Neural cell (in vitro differentiated cells): ENCODE measurements around the gene MAML3. TPM values are rescaled to one million over a fixed set of nuclear protein-coding genes. Genes with fewer than 3 reads are reported as not detected.

Experiments used
- H2AFZ ChIP-seq: fragments of 200-600, 300-800 bp; sonication (generic), shearing (Covaris generic); 2 replicates; pipeline ENCODE4 v1.6.0; 2014; ENCODE audit warnings: low read depth, mild to moderate bottlenecking, antibody characterized with exemption, low read length, moderate library complexity
- H3F3A ChIP-seq: fragments of 200-600 bp; shearing (Covaris generic); 2 replicates; pipeline ENCODE4 v1.6.1; 2016; ENCODE audit warnings: mild to moderate bottlenecking, moderate library complexity, mixed read lengths, antibody characterized with exemption, low read length; ENCODE audit not compliant: insufficient read depth, poor library complexity, severe bottlenecking
- H3K27ac ChIP-seq: fragments of 200-600, 300-800 bp; sonication (generic), shearing (Covaris generic); 2 replicates; pipeline ENCODE4 v1.5.1; 2014; ENCODE audit warnings: mild to moderate bottlenecking, low read length, moderate library complexity
- H3K27me3 ChIP-seq: fragments of 300-800, 200-600 bp; sonication (generic), shearing (Covaris generic); 2 replicates; pipeline ENCODE4 v1.6.0; 2014; ENCODE audit warnings: mild to moderate bottlenecking, low read depth, low read length, moderate library complexity; ENCODE audit not compliant: insufficient read depth
- H3K36me3 ChIP-seq: fragments of 300-800, 200-600 bp; sonication (generic), shearing (Covaris generic); 2 replicates; pipeline ENCODE4 v1.5.1; 2014; ENCODE audit warnings: mild to moderate bottlenecking, antibody characterized with exemption, low read length, moderate library complexity; ENCODE audit not compliant: insufficient read depth
- H3K4me2 ChIP-seq: fragments of 300-800, 200-600 bp; sonication (generic), shearing (Covaris generic); 2 replicates; pipeline ENCODE4 v1.6.0; 2014; ENCODE audit warnings: mild to moderate bottlenecking, low read length
- H3K4me3 ChIP-seq: fragments of 300-800, 200-600 bp; sonication (generic), shearing (Covaris generic); 2 replicates; pipeline ENCODE4 v1.5.1; 2014; ENCODE audit warnings: mild to moderate bottlenecking, low read length, moderate library complexity
- H3K79me2 ChIP-seq: fragments of 200-600 bp; shearing (Covaris generic); replicated peaks from 2 replicates; pipeline ENCODE4 v1.6.0; 2014; ENCODE audit warnings: mild to moderate bottlenecking, low read length, moderate library complexity; ENCODE audit not compliant: insufficient read depth
- H3K9ac ChIP-seq: fragments of 300-800, 200-600 bp; sonication (generic), shearing (Covaris generic); 2 replicates; pipeline ENCODE4 v1.6.1; 2016; ENCODE audit warnings: mild to moderate bottlenecking, low read length, mixed read lengths
- H3K9me2 ChIP-seq: fragments of 200-600 bp; shearing (Covaris generic); 2 replicates; pipeline ENCODE4 v1.6.1; 2016; ENCODE audit warnings: mild to moderate bottlenecking, low read length, mixed read lengths; ENCODE audit not compliant: insufficient read depth
- H3K9me3 ChIP-seq: fragments of 200-600, 300-800 bp; sonication (generic), shearing (Covaris generic); 2 replicates; pipeline ENCODE4 v1.6.1; 2016; ENCODE audit warnings: mild to moderate bottlenecking, mixed run types, low read length, moderate library complexity, mixed read lengths
- H4K20me1 ChIP-seq: fragments of 200-600 bp; shearing (Covaris generic); 2 replicates; pipeline ENCODE4 v1.6.1; 2016; ENCODE audit warnings: mild to moderate bottlenecking, mixed run types; ENCODE audit not compliant: insufficient read depth
- EP300 ChIP-seq: fragments of 450-650 bp; conservative IDR thresholded peaks from 2 replicates; pipeline ENCODE4 v1.6.1; 2014; ENCODE audit warnings: antibody characterized with exemption, mild to moderate bottlenecking, moderate library complexity; ENCODE audit not compliant: poor library complexity, severe bottlenecking
- EZH2 ChIP-seq: fragments of 200-600, 300-800 bp; shearing (Covaris generic), sonication (generic); IDR thresholded peaks from 2 replicates; pipeline ENCODE4 v1.6.1; 2014; ENCODE audit warnings: antibody characterized with exemption, low read length, borderline replicate concordance, mild to moderate bottlenecking; ENCODE audit not compliant: insufficient read depth, poor library complexity, severe bottlenecking
- MXI1 ChIP-seq: fragments of 450-650 bp; conservative IDR thresholded peaks from 2 replicates; pipeline ENCODE4 v1.6.1; 2014; ENCODE audit warnings: antibody characterized with exemption, mild to moderate bottlenecking; ENCODE audit not compliant: poor library complexity, severe bottlenecking
- POLR2AphosphoS5 ChIP-seq: IDR thresholded peaks from 2 replicates; pipeline ENCODE4 v1.6.1; 2012
- RAD21 ChIP-seq: fragments of 450-650 bp; conservative IDR thresholded peaks from 2 replicates; pipeline ENCODE4 v1.6.1; 2014; ENCODE audit warnings: antibody characterized with exemption, mild to moderate bottlenecking, moderate library complexity
- SMC3 ChIP-seq: fragments of 450-650 bp; conservative IDR thresholded peaks from 2 replicates; pipeline ENCODE4 v1.6.1; 2014; ENCODE audit warnings: antibody characterized with exemption, mild to moderate bottlenecking, moderate library complexity; ENCODE audit not compliant: poor library complexity
- TAF1 ChIP-seq: IDR thresholded peaks from 2 replicates; pipeline ENCODE4 v1.6.1; 2012; ENCODE audit warnings: low read depth
- polyA plus RNA-seq: library from polyadenylated mRNA; depleted of rRNA; stranded (reverse); fragments of >200 nt; gene quantifications from 2 replicates; pipeline ENCODE4 v1.2.3, GENCODE V29; 2014
- TF ChIP-seq, protein P1 (sequence below): fragments of 450-650 bp; IDR thresholded peaks from 2 replicates; pipeline ENCODE4 v1.5.1; 2014; ENCODE audit warnings: antibody characterized with exemption, mild to moderate bottlenecking, moderate library complexity; ENCODE audit not compliant: poor library complexity, severe bottlenecking
- TF ChIP-seq, protein P2 (sequence below): IDR thresholded peaks from 2 replicates; pipeline ENCODE4 v1.6.1; 2012; ENCODE audit warnings: borderline replicate concordance

MAML3 gene
- polyA plus RNA-seq, 1 donor from 2014 or later: 10.2 TPM

DNA sequence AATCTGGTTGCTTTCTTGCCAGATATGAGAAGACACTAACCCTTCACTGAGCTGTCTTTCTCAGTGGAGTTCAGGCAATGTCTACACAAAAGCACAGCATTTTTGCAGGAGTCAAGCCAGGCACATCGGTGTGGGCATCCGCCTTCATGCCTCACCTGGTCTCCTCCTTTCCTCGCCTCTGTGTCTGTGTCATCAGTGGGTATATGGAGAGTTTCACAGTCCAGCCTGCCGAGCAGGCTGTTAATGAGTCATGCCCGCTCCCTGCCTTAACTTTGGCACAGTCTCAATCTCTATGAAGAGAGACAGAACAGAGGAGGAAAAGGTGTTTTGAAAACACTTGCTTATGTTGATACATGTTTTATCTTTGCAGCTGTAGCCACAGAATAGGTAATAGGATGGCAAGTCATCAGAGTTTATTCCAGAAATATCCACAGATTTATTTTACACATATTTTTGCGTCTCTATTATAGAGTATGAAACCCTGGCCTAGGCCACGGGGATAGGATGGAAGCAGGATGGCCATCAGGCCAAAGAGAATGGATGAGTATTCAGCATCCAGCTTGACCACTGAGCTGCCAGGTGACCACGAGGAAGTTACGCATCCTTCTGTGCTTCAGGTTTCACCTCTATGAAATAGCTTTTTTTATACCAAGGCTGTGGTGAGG lies 32.8 kb upstream of the MAML3 start:
- no peak overlapping the region for H3K4me2 ChIP-seq
- H2AFZ ChIP-seq: no peak overlapping the region
- no peak overlapping the region for H3K9ac ChIP-seq

DNA sequence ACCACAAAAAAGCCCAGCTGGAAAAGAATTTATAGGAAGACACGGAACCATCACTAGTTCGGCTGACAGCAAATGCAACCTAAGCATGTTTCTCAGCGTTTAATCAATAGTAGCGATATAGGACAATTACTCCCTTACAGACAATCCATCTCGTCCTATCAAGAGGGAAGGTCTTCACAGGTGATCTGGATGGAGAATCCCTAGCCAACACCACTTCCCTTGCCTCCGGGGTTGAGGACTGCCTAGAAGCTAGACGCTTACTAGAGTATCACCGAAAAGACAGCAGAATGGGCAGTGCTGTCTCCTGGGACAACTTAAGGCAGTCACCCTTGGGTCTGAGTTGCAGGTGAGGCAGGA lies 32.1 kb upstream of the MAML3 start:
- Histone ChIP-seq H3K79me2 (no peaks in the 10 kb centered on the region), H3K9me3 (no peaks in the 10 kb centered on the region), H3K4me3 (no peak overlapping the region), H3K9me2 (no peaks in the 10 kb centered on the region), H4K20me1 (no peaks in the 10 kb centered on the region), H3K36me3 (no peaks in the 10 kb centered on the region), H3F3A (no peaks in the 10 kb centered on the region), H3K27ac (peak overlapping the region; percentile 40), H2AFZ (no peak overlapping the region), H3K27me3 (no peaks in the 10 kb centered on the region), H3K4me2 (no peak overlapping the region), H3K9ac (no peak overlapping the region)
- TF ChIP-seq MXI1: no peak
- no peak for TF ChIP-seq EZH2
- no peak for TF ChIP-seq POLR2AphosphoS5
- TF ChIP-seq, protein P1, sequence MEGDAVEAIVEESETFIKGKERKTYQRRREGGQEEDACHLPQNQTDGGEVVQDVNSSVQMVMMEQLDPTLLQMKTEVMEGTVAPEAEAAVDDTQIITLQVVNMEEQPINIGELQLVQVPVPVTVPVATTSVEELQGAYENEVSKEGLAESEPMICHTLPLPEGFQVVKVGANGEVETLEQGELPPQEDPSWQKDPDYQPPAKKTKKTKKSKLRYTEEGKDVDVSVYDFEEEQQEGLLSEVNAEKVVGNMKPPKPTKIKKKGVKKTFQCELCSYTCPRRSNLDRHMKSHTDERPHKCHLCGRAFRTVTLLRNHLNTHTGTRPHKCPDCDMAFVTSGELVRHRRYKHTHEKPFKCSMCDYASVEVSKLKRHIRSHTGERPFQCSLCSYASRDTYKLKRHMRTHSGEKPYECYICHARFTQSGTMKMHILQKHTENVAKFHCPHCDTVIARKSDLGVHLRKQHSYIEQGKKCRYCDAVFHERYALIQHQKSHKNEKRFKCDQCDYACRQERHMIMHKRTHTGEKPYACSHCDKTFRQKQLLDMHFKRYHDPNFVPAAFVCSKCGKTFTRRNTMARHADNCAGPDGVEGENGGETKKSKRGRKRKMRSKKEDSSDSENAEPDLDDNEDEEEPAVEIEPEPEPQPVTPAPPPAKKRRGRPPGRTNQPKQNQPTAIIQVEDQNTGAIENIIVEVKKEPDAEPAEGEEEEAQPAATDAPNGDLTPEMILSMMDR: no peak
- no peak for TF ChIP-seq SMC3
- no peak for TF ChIP-seq EP300
- no peak for TF ChIP-seq TAF1
- TF ChIP-seq, protein P2, sequence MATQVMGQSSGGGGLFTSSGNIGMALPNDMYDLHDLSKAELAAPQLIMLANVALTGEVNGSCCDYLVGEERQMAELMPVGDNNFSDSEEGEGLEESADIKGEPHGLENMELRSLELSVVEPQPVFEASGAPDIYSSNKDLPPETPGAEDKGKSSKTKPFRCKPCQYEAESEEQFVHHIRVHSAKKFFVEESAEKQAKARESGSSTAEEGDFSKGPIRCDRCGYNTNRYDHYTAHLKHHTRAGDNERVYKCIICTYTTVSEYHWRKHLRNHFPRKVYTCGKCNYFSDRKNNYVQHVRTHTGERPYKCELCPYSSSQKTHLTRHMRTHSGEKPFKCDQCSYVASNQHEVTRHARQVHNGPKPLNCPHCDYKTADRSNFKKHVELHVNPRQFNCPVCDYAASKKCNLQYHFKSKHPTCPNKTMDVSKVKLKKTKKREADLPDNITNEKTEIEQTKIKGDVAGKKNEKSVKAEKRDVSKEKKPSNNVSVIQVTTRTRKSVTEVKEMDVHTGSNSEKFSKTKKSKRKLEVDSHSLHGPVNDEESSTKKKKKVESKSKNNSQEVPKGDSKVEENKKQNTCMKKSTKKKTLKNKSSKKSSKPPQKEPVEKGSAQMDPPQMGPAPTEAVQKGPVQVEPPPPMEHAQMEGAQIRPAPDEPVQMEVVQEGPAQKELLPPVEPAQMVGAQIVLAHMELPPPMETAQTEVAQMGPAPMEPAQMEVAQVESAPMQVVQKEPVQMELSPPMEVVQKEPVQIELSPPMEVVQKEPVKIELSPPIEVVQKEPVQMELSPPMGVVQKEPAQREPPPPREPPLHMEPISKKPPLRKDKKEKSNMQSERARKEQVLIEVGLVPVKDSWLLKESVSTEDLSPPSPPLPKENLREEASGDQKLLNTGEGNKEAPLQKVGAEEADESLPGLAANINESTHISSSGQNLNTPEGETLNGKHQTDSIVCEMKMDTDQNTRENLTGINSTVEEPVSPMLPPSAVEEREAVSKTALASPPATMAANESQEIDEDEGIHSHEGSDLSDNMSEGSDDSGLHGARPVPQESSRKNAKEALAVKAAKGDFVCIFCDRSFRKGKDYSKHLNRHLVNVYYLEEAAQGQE: no peak
- TF ChIP-seq RAD21: no peak

More for the DNA sequence above, 32.8 kb upstream of the MAML3 start:
- Histone ChIP-seq H3K9me2 (no peaks in the 10 kb centered on the region), H3F3A (no peaks in the 10 kb centered on the region), H3K4me3 (no peak overlapping the region), H3K79me2 (no peaks in the 10 kb centered on the region), H3K36me3 (no peaks in the 10 kb centered on the region), H4K20me1 (no peaks in the 10 kb centered on the region), H3K27me3 (no peaks in the 10 kb centered on the region), H3K27ac (no peak overlapping the region), H3K9me3 (no peaks in the 10 kb centered on the region)
- TF ChIP-seq, protein P1: no peak
- TF ChIP-seq, protein P2: no peak
- no peak for TF ChIP-seq EZH2
- no peak for TF ChIP-seq EP300
- TF ChIP-seq RAD21: no peak
- no peak for TF ChIP-seq POLR2AphosphoS5
- no peak for TF ChIP-seq MXI1
